Right hindlimb (tissue), 1 donor: ENCODE measurements around the gene LILRA5.
"Not testable (repeated sequence)": the region's sequence is repeated elsewhere in the genome, so short reads cannot be mapped to it uniquely, and the experiment has no call there.

ENCODE experiments used
- DNase-seq: peaks from one replicate; pipeline ENCODE4 v3.0.0-alpha.2; 2018

The LILRA5 gene

DNA sequence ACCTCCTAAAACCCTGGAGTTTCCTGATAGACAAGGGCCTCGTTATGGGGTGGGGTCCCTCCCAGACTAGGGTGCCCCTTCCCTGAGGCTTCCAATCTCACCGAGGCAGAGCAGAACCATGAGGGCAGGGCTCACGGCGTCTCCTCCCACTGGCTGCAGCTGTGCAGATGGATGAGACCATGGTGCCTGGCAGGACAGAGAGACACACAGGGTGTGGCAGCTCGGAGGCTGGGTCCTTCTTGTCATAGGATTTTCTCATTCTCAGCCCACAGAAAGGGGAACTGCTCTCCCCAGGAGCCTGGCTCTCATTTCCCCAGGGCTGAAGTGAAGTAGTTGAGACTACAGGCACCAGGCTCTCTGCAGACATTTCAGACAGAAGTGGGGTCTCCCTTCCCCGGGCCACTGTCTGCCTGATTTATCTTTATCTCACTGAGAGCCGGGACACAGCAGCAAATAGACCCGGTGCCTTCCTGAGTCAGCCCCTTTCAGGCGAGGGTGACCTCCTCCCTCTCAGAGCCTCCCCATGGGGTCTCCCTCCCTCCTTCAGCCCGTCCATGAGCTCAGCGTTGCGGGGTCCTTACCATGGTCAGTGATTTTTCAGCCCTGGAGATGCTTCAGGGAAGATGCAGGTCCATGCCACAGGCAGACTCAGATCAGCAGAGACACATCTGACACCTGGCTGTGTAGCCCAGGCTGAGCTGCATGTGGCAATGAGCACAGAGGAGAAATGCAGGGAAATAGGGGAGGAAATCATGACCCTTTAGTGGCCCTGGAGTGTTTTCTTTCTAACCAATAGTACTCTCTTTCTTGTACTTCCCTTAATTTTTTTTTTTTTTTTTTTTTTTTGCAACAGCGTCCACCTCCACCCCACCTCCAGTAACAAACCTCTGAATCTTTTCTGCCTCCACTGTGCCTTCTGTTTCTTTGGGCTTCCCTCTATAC lies at the start of gene LILRA5:
LILRA5 (minus strand) TSS at position 731 of the 942 bp plus-strand sequence; CDS start at position 584, 147 bp downstream.
- no peak for DNase-seq

DNA sequence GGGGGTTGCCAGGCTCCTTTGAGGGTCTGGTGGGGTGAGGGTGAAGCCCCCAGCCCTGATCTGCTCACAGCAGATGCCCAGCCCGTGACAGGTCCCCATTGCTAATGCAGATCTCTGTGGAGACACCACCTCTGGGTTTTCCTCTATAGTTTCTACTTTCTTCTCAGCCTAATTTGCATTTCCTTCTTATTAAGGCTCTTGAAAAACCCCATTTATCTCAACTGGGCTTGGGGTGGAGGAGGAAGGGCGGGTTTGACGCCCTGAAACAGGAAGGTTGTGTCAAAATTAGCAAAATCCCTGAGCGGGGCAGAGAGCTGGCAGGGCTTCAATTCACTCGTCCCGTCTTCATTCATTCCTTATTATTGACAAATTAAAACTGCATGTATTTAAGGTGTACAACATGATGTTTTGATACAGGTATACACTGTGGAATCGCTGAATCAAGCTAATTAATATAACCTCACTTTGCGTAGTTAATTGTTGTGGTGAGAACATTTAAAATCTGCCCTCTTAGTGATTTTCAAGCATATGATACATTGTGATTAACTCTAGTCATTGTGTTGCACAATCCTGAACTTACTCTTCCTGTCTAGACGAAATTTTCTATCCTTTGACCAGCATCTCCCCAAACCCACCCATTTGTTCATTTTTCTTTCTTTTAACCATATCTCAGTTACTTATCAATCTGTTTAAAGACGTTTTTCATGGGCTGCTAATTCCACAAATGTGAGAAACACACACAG lies 48.9 kb upstream of the LILRA5 start:
- DNase-seq: not testable (repeated sequence)

DNA sequence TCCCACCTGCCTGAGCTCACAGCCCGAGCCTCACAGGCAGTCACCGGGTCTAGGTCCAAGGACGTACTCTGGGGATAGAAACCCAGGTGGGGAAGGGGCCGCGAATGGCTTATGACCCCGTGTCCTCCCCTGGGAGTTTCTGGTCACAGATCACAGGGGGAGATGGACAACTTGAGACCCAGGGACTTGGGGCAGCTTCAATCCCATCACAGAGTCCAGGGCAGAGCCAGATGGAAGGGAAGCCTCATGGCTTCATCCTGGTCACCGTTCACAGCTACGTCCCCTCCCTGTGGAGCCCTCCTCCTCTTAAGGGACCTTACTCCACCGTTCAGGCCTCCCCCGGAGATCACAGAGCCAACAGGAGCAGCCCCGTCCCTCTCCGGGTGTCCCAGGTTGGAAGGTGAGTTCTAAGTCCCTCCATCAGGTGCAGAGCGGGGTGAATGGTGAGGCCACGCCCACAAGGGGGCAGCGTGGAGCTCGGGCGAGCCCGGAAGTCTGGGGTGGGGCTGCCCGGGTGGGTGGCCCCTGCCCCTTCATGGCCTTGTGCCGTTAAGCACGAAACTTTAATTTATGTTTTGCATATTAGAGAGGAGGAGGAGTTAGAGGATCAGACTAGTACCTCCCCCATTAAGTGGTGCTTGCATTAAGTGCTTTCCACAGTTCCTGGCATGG lies 46.3 kb upstream of the LILRA5 start:
- not testable (repeated sequence) for DNase-seq

DNA sequence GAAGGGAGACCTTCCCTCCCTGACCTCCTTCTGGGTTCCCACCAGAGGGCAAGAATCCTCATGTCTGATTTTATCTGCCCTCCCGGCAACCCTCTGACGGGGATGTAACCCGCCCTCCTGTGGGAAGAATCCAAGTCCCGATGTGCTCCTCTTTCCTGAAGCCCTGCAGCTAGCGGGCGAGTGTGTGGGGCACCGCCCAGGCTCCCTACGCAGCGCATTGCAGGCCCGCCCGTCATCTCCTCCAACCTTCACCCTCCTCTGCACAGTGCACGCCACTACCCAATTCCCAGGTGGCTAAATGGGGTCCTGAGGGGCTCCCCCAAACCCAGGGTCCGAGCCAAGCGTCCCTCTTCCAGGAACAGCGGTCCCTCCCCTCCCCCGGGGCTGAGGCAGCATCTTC lies 44.4 kb upstream of the LILRA5 start:
- DNase-seq: no peak

DNA sequence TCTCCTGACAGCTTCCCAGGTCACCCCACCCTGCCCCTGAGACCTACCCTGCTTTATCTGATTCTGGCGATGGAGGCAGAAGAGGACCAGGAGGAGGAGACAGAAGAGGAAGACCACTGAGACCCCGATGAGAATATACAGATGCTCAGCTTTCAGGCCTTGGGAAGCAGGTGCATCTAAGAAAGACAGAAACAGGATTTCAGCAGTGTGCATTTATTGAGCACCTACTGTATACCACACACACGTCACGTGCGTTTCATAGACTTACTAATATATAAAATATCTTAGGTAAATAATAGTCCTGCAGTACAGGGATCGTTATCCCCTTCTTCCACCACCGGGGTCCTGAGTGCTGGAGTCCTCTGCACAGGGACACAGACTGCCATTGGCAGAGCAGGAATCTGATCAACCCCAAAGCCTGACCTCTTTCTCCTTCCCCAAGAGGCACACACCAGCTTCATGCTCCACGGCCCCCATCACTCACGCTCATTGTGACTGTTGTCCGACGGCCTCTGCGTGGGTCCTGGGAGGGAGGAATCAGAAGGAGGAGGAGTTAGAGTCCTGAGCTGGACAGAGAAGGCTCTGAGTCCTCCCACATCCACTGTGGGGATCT lies 43.6 kb upstream of the LILRA5 start:
- no peak for DNase-seq

DNA sequence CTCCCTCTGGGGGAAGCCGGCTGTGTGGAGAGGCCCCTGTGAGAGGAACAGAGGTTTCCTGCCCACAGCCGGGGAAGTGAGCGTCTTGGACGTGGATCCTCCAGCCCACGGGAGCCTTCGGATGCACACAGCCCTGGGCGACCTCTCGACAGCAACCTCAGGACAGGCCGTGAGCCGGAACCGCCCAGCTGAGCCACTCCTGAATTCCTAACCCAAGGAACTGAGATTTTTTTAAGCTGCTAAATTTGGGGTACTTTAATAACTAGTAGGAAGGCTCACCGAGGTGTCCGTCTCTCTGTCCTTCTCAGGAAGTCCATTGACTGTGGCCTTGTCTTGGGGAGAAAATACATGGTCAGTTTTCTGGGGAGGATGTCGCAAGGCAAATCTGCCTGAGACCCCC lies 42.7 kb upstream of the LILRA5 start:
- no peak for DNase-seq

DNA sequence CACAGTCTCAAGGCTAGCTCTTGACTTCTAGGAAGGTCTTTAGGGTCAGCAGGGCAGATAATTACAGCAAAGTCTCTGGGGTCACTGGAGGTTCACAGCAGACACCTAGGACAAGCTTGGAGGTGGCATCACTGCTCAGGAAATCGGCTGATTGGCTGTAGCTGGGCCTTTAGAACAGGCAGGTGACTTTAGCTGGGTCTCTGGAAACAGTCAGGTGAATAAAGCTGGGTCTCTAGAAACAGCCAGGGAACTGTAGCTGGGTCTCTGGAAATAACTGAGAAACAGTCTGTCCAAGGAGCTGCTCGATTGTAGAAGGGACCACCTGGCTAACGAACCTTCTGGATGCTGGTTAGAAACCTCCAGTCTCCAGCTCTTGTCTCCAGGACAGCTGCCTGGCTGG lies 41.8 kb upstream of the LILRA5 start:
- DNase-seq: no peak

DNA sequence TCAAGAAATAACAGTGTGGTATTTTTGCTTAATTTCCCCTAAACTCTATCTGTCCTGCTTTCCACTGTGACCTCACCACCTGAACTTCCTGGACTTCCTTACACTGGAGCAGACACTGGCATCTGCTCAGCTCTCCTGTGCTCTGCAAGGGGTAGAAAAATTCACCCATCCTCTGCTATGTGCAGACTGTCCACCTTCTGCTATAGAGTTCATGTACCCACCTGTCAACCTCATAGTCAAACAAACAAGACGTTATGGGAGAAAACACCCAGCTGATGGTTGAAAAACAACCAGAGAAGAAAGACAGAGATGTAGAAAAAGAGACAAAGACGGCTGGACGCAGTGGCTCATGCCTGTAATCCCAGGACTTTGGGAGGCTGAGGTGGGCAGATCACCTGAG lies 39.6 kb upstream of the LILRA5 start:
- no peak for DNase-seq

DNA sequence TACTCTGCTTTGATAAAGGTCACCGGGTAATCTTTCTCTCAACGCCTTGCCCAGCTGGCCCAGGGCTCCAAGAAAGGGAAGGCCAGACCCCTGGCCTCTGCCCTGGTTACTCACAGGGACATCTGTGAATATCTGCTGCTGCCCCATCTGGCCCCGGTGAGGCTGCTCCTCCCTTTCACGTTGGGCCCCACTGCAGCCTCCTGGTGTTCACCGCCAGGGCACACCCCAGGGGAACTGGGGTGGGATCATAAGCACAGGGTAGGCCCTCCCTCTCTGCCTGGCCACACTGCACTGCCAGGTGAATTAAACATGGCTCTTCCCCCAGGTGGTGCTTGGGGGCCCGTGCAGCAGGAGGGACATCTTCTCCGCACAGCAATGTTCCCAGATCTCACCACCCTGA lies 39.1 kb upstream of the LILRA5 start:
- DNase-seq: no peak

DNA sequence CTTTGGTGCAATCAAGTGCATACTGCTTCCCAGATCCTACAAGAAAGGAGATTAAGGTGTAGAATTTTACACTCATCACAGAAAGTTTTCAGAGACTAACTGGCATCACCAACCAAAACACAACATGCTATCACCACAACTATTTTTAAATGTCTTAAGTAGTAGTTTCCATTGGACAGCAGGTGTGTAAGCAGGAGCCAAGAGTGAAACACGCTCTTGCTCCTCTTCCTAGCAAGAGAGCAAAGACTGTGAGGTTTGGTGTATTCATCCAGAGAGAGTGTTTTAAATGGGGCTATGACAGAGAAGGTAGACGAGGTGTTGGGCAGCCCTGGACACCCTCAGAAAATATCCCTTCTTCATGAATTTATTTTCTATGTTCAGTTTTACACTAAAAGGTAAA lies 38.5 kb upstream of the LILRA5 start:
- no peak for DNase-seq

DNA sequence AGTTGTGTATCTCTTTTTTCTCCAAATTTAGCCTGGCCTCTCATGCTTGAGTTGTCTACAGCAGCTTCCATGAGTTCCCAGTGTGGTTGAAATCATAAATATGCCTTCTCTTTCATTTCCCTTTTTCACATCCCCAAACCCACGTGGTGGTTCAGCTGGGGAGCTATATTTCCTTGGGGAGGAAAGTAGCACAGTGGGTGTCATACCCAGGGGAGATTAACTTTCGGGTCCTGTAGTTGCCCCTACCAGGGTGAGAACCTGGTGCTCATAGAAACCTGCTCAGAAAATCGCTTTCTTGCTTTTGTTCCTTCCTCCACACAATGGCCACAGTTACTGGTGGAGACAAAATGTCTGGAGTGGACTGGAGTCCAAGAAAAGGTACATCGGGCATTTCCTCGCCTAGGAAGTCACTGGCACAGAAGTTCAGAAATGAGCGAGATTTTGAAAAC lies 33.0 kb upstream of the LILRA5 start:
- no peak for DNase-seq

DNA sequence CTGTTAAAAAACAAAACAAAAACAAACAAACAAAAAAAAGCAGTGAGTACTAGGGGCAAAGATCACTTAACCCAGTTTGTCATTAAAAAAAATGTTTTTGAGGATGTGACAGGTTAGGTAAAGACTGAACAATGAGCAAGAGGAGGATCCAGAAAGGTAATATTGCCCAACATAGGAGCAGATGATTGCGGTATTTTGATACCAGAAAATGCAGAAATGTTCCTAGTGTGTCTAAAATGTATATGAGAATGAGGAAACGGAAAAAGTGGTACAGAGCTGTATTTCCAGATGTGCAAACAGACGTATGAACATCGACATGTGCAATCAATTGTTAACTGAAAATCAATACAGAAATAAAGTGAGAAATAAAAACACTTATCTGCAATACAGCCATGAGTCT lies 30.9 kb upstream of the LILRA5 start:
- DNase-seq: no peak

DNA sequence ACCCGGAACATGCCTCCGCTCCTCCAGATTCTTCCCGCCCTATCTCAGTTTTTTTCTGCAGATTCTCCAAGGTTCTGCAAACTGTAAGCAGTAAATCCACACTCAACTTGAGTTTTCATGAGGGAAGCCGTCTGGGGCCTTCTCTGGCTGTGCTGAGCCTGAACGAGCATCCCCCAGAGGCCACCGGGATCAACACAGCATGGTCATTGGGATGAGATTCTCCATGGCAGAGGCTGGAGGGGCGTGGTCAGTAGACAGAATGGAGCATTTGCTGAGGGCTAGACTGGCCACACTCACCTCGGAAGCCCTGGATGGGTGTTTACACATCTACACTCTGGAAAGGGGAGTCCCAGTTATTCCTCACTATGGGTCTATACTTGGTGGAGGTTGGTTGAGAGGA lies 28.3 kb upstream of the LILRA5 start:
- DNase-seq: no peak

DNA sequence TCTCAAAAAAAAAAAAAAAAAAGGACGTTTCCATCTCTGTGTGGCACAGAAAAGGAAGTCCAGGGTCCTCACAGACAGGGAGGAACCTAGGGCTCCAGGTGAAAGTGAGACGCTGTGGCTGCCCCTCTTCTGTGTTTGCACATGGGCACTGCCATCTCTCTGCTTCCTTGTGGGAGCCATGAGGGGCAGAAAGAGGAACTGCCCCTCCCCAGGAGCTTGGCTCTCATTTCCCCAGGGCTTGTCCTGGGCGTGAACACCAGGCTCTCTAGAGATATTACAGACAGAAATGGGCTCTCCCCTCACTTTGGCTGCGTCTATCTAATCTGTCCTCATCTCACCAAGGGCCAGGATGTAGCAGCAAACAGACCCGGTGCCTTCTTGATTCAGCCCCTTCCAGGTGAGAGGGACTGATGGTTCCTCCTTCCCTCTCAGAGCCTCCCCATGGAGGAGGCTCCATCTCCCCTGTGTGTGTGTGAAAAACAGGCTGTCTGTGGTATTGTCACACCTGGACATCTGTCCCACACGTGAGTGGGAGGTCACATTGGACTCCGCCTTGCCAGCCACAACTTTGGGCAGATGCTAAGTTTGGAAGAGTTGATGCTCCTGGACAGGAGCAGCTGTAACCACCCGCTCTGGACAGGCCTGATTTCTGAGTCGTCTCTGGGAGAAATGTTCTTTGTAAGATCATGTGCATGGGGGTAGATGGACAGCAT lies 26.8 kb upstream of the LILRA5 start:
- DNase-seq: no peak

DNA sequence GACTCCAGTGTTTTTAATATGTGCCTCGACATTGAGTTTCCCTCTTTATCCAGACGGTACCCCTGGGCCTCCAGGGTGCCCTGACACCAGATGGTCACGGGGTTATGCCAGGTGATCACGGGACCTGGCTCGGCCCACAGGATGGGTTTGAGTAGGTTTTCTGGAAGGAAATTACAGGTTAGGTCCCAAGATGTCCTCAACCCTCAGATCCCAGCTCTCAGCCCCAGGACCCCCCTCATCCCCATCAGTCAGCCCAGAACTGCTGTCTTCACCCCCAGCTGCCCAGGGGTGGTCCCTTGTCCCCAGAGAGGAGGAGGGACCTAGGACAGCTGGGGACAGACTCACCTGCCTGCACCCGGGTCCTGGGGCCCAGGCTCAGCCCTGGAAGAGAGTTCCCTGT lies 25.6 kb upstream of the LILRA5 start:
- DNase-seq: no peak

DNA sequence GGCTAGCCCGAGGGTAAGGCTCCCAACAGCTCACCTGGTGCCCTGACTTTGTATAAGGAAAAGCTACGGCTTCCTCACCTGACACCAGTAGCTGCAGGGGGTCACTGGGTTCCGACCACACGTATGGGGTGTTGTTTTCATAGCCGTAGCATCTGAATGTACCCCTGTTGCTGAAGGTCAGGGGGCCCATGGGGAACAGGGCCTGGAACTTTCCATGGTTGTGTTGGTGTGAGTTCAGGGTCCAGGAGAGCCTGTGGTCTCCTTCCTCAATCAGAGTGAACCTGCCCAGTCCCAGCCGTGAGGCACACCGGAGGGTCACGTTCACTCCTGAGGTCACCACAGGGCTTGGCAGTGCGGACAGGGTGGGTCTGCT lies 24.9 kb upstream of the LILRA5 start:
- DNase-seq: no peak

DNA sequence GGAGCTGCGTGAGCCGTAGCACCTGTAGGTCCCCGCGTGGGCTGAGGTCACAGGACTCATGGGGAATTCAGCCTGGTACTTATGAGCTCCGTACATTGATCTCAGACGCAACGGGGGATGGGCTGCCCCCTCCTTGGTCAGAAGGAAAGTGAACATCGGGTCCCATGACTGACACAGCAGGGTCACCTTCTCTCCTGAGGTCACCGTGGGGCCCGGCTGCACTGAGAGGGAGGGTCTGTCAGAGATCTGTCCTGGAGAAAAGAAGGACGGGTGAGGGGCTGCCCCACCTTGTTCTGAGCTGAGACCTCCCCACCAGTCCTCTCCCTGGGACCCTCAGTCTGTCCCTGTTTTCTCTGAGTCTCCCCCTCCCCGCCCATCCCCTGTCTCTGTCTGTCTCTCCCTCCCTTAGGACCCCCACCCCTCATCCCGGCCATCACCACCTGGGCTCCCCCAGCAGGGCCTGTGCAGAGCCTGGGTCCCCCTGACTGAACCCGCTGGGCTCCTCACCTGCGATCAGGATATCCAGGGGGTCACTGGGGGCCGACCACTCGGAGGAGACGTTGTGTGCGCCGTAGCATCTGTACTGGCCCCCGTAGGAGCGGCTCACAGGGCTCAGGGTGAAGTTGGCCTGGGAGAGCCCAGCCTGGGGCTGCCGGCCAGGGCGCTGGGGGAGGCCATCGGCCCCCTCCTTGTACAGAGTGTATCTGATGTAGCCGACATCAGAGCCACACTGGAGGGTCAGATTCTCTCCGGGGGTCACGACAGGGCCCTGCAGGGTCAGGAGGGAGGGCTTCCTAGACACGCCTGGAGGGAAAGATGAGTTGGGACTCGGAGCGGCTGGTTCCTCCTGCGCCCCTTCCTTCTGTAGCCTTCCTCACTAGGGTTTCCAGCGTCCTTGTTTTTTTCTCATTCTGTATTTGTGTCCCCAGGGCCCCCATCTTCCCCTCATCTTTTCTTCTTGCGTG lies 24.2 kb upstream of the LILRA5 start:
- DNase-seq: no peak

DNA sequence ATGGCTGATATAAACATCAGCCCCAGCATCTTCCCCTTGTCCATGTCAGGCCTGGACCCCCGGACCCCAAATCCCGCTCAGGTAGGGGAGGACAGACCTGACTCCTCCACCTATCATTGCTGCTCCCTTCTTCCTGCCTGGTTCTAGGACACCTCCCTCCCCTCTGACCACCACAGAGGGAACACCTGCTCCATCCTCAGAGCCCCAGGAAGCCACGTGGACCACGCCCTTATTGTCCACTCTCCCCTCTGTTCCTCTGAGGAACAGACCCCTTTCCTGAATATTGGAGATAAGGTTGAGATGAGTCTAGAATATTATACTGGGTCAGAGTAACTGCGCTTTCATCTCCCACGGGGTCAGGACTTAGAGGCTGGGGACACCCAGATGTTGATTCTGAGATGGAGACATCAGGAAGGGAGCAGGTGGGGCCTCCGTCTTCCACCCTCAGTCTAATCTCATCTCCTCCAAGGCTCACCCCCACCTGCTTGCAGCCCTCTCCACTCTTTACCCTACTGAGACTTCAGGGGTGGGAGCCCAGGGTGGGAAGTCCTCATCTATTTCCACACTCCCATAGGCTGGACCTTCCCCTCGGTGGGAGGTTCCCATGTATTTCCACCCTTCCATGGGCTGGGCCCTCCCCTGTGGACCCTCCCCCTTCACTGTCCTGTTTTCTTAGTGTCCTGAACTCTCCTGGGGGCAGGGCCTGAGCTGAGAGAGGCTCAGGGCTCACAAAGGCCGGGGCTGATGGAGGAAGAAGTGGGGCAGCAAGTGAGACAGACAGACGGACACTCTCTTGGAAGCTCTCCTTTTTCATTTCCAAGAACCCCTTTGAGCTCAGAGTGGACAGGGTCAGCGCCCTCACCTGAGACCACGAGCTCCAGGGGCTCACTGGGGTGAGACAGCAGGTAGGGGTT lies 23.3 kb upstream of the LILRA5 start:
- DNase-seq: no peak

DNA sequence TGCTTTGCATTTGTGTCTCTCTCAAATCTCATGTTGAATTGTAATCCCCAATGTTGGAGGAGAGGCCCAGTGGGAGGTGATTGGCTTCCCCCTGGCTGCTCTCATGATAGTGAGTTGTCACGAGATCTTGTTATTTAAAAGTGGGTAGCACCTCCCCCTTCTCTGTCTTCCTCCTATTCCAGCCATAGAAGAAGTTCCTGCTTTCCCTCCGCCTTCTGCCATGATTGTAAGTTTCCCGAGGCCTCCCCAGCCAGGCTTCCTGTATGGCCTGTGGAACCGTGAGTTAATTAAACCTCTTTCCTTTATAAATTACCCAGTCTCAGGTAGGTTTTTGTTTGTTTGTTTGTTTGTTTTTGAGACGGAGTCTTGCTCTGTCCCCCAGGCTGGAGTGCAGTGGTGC lies 22.2 kb upstream of the LILRA5 start:
- DNase-seq: no peak
